Renal cortical epithelial cell (primary cell): ENCODE measurements around the gene GJB2. TPM values are rescaled to one million over a fixed set of nuclear protein-coding genes. Genes with fewer than 3 reads are reported as not detected.

ENCODE experiments used
- DNase-seq: peaks from one replicate; pipeline ENCODE4 v3.0.0-alpha.2; 2011; ENCODE audit warnings: low read depth
- total RNA-seq: library from RNA; depleted of rRNA; stranded (reverse); fragments of >200 nt; gene quantifications from 2 replicates; pipeline ENCODE4 v1.2.3, GENCODE V29; 2014

GJB2 gene
- total RNA-seq, 1 donor from 2014 or later: 0.75 TPM

GRCh38 chr13:20192158-20192835 is 441 bp downstream of the GJB2 start:
- DNase-seq: peak; percentile 32

- DNase-seq: peak; percentile 41
Observed at GRCh38 chr13:20191311-20192157, 1.2 kb downstream of the GJB2 start.

GRCh38 chr13:20190481-20191310 is 2.0 kb downstream of the GJB2 start:
- DNase-seq: peak; percentile 85

- peak; percentile 35 for DNase-seq
Observed at GRCh38 chr13:20190076-20190475, 2.7 kb downstream of the GJB2 start.

GRCh38 chr13:20188667-20189553 is 3.8 kb downstream of the GJB2 start:
- no peak for DNase-seq

GRCh38 chr13:20186771-20187170 is 6.0 kb downstream of the GJB2 start:
- DNase-seq: no peak

GRCh38 chr13:20185366-20186056 is 7.2 kb downstream of the GJB2 start:
- DNase-seq: no peak

GRCh38 chr13:20182231-20182846 is 10.4 kb downstream of the GJB2 start:
- DNase-seq: peak; percentile 75

- no peak for DNase-seq
Observed at GRCh38 chr13:20181188-20181587, 11.6 kb downstream of the GJB2 start.

GRCh38 chr13:20178156-20178555 is 14.6 kb downstream of the GJB2 start:
- DNase-seq: no peak

GRCh38 chr13:20177049-20177831 is 15.5 kb downstream of the GJB2 start:
- DNase-seq: no peak

GRCh38 chr13:20175907-20176652 is 16.7 kb downstream of the GJB2 start:
- DNase-seq: no peak

GRCh38 chr13:20175406-20175794 is 17.3 kb downstream of the GJB2 start:
- no peak for DNase-seq

GRCh38 chr13:20174656-20175405 is 17.9 kb downstream of the GJB2 start:
- DNase-seq: peak; percentile 94

GRCh38 chr13:20173116-20173746 is 19.5 kb downstream of the GJB2 start:
- DNase-seq: no peak

GRCh38 chr13:20171364-20171763 is 21.4 kb downstream of the GJB2 start:
- no peak for DNase-seq

- no peak for DNase-seq
Observed at GRCh38 chr13:20170921-20171320, 21.8 kb downstream of the GJB2 start.
